PC-3 (cell line): ENCODE results near the gene ANGPTL4. TPM values are rescaled to one million over a fixed set of nuclear protein-coding genes. Genes with fewer than 3 reads are reported as not detected.

ENCODE experiments used
- ATAC-seq: fragments of 200-7000 bp; cut with Tn5 transposase; 2 replicates; pipeline ENCODE4 v1.9.1; 2020; ENCODE audit warnings: mild to moderate bottlenecking, moderate library complexity
- BruUV-seq: library from RNA; stranded (reverse); fragments of 400-500 nt; replicated peaks from 2 replicates; lab custom pipeline; 2021; lab: Mats Ljungman, UMichigan
- CTCF ChIA-PET: fragments of 300-600 bp; sonication (Branson Sonifier 250); formaldehyde crosslinking; loops from one replicate; lab custom pipeline; 2022; ENCODE audit warnings: antibody characterized with exemption; lab: Charles Lee
- POLR2A ChIA-PET: fragments of 300-600 bp; sonication (Branson Sonifier 250); formaldehyde crosslinking; loops from one replicate; lab custom pipeline; 2022; ENCODE audit warnings: antibody characterized with exemption; ENCODE audit not compliant: unreplicated experiment; lab: Charles Lee
- DNase-seq: peaks from one replicate; pipeline ENCODE4 v3.0.0-alpha.2; 2015
- H2AFZ ChIP-seq: fragments of 300-600 bp; sonication (generic); 2 replicates; pipeline ENCODE4 v1.6.0; 2016; ENCODE audit warnings: antibody characterized with exemption, low read length
- H3F3A ChIP-seq: fragments of 300-600 bp; sonication (generic); one replicate; pipeline ENCODE4 v1.6.0; 2017; ENCODE audit warnings: antibody characterized with exemption, low read length, control low read depth, mild to moderate bottlenecking; ENCODE audit not compliant: unreplicated experiment
- H3K27ac ChIP-seq: fragments of 300-600 bp; sonication (generic); 2 replicates; pipeline ENCODE4 v1.5.1; 2016; ENCODE audit warnings: mild to moderate bottlenecking, low read length
- H3K27me3 ChIP-seq: fragments of 300-600 bp; sonication (generic); 2 replicates; pipeline ENCODE4 v1.6.1; 2016; ENCODE audit warnings: low read length, mixed read lengths
- H3K36me3 ChIP-seq: fragments of 300-600 bp; sonication (generic); 2 replicates; pipeline ENCODE4 v1.6.1; 2016; ENCODE audit warnings: low read depth, mixed run types, low read length, mixed read lengths
- H3K4me1 ChIP-seq: fragments of 300-600 bp; sonication (generic); 2 replicates; pipeline ENCODE4 v1.5.1; 2016; ENCODE audit warnings: low read length; ENCODE audit not compliant: insufficient read depth
- H3K4me2 ChIP-seq: fragments of 300-600 bp; sonication (generic); 2 replicates; pipeline ENCODE4 v1.6.0; 2016; ENCODE audit warnings: low read length
- H3K4me3 ChIP-seq: fragments of 300-600 bp; sonication (generic); 2 replicates; pipeline ENCODE4 v1.5.1; 2016; ENCODE audit warnings: mild to moderate bottlenecking, low read length, mixed read lengths
- H3K79me2 ChIP-seq: fragments of 300-600 bp; sonication (generic); 2 replicates; pipeline ENCODE4 v1.6.1; 2017; ENCODE audit warnings: low read length, mixed read lengths
- H3K9ac ChIP-seq: fragments of 300-600 bp; sonication (generic); 2 replicates; pipeline ENCODE4 v1.6.0; 2016; ENCODE audit warnings: mild to moderate bottlenecking, low read length
- H3K9me2 ChIP-seq: fragments of 300-600 bp; sonication (generic); replicated peaks from 2 replicates; pipeline ENCODE4 v1.6.1; 2016; ENCODE audit warnings: mixed run types, low read length, mixed read lengths
- H3K9me3 ChIP-seq: fragments of 300-600 bp; sonication (generic); 2 replicates; pipeline ENCODE4 v1.6.1; 2016; ENCODE audit warnings: low read length, mixed read lengths
- H4K20me1 ChIP-seq: fragments of 300-600 bp; sonication (generic); 2 replicates; pipeline ENCODE4 v1.6.1; 2016; ENCODE audit warnings: low read length, mixed read lengths
- EZH2 ChIP-seq: fragments of 300-600 bp; sonication (generic); IDR thresholded peaks from one replicate; pipeline ENCODE4 v1.6.1; 2017; ENCODE audit warnings: antibody characterized with exemption, mild to moderate bottlenecking, low read length; ENCODE audit not compliant: unreplicated experiment
- EZH2phosphoT487 ChIP-seq: fragments of 300-600 bp; sonication (generic); IDR thresholded peaks from 2 replicates; pipeline ENCODE4 v1.6.1; 2018; ENCODE audit warnings: mild to moderate bottlenecking, antibody characterized with exemption, low read length, borderline replicate concordance
- intact Hi-C: fragments of 100-400 bp; cut with micrococcal nuclease; formaldehyde crosslinking; loops from 2 replicates; pipeline ENCODE4 v1.9.0; 2023
- total RNA-seq: library from RNA; depleted of rRNA; stranded (reverse); fragments of >200 nt; gene quantifications from 2 replicates; pipeline ENCODE4 v1.2.3, GENCODE V29; 2014
- TF ChIP-seq, protein P1 (sequence below): fragments of 300-600 bp; sonication (generic); conservative IDR thresholded peaks from 2 replicates; pipeline ENCODE4 v1.5.1; 2017; ENCODE audit warnings: antibody characterized with exemption, low read depth, mild to moderate bottlenecking, low read length

Gene ANGPTL4
- total RNA-seq, 1 experiment from 2014 or later, result 6.7 TPM

DNA sequence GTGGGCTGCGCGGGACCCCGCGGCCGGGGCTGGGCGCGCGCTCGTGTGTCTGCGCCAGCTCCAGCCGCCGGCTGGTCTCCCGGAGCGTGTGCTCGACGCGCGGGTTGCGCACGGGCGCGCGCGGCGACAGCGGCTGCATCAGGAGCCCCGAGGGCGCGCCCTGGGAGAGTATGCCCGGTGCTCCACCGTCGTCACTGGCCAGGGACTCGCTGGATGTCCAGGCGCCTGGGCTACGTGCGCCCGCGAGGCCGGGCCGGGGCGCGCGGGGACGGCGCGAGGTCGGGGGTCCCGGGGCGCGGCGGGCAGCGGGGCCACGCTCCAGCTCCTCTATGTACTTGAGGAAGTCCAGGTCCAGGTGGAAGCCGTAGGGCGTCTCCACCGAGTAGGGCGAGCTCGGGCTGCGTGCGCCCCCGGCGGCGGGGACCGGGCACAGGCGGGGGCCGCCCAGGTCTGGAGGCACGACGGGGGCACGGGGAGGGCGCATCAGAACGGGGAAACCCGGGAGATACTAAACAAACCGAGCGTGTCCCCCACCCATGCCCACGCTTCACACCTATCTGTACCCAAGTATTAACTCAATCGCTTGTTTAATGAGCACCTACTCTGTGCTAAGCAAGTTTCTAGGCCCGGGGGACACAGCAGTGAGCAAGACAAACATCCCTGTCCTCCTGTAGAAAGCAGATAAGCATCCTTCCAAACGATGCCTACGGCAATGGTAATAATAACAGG is 28.4 kb upstream of the ANGPTL4 start:
- DNase-seq, result no peak
- Histone ChIP-seq H3K27ac (no peak overlapping the region), H3K4me3 (peak overlapping the region; percentile 66; the same call in 1 of the 2 replicates), H2AFZ (peak overlapping the region; percentile 87; the same call in 1 of the 2 replicates), H3K4me1 (peaks cover 11% of the 10 kb centered on the region; the same call in 1 of the 2 replicates), H3K9me2 (no peaks in the 10 kb centered on the region), H3K79me2 (no peaks in the 10 kb centered on the region), H4K20me1 (no peaks in the 10 kb centered on the region), H3K36me3 (no peaks in the 10 kb centered on the region), H3K4me2 (peak overlapping the region; percentile 92), H3K9me3 (no peaks in the 10 kb centered on the region), H3K9ac (no peak overlapping the region), H3K27me3 (peaks cover 22% of the 10 kb centered on the region), H3F3A (no peaks in the 10 kb centered on the region)
- ATAC-seq, result peak; percentile 41
- TF ChIP-seq EZH2phosphoT487, result no peak
- TF ChIP-seq, protein P1, sequence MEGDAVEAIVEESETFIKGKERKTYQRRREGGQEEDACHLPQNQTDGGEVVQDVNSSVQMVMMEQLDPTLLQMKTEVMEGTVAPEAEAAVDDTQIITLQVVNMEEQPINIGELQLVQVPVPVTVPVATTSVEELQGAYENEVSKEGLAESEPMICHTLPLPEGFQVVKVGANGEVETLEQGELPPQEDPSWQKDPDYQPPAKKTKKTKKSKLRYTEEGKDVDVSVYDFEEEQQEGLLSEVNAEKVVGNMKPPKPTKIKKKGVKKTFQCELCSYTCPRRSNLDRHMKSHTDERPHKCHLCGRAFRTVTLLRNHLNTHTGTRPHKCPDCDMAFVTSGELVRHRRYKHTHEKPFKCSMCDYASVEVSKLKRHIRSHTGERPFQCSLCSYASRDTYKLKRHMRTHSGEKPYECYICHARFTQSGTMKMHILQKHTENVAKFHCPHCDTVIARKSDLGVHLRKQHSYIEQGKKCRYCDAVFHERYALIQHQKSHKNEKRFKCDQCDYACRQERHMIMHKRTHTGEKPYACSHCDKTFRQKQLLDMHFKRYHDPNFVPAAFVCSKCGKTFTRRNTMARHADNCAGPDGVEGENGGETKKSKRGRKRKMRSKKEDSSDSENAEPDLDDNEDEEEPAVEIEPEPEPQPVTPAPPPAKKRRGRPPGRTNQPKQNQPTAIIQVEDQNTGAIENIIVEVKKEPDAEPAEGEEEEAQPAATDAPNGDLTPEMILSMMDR, result peak; percentile 40; the same call in 1 of the 2 replicates
- no TSS peak for BruUV-seq
- intact Hi-C loops, result no loop called here
- ChIA-PET POLR2A (interaction anchor here (0.6 kb wide), 1 partner anchor 115 kb away, joined by 3 read pairs; no protein-coding TSS in a partner anchor), CTCF (interaction anchor here (0.8 to 1.2 kb wide), 2 partner anchors 12 to 27 kb away, joined by 3 read pairs; partner anchors contain the start of gene CD320)

DNA sequence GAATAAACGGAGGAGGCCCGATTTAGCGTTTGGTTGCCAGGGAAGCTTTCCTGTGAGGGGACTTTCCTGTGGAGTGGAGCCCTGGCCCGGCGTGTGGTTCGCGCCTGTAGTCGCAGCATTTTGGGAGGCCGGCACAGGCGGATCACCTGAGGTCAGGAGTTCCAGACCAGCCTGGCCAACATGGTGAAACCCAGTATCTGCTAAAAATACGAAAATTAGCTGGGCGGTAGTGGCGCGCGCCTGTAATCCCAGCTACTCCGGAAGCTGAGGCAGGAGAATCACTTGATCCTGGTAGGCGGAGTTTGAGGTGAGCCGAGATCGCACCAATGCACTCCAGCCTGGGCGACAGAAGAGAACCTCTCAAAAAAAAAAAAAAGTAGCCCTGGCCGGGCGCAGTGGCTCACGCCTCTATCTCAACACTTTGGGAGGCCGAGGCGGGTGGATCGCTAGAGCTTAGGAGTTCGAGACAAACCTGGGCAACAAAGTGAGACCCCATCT is 27.8 kb upstream of the ANGPTL4 start:
- no peak overlapping the region for H3K27ac ChIP-seq
- no peak overlapping the region for H3K9ac ChIP-seq
- TF ChIP-seq EZH2phosphoT487 (no peak), EZH2 (no peak)
- intact Hi-C loops, result no loop called here
- H3K9me2 ChIP-seq, result no peaks in the 10 kb centered on the region
- no peaks in the 10 kb centered on the region for H3K79me2 ChIP-seq
- no peaks in the 10 kb centered on the region for H4K20me1 ChIP-seq
- no peak overlapping the region for H3K4me2 ChIP-seq
- CTCF ChIA-PET, result no interaction called here
- BruUV-seq, result no TSS peak
- H3K36me3 ChIP-seq, result no peaks in the 10 kb centered on the region
- DNase-seq (no peak), ATAC-seq (no peak)
- H3K4me1 ChIP-seq, result peaks cover 11% of the 10 kb centered on the region; the same call in 1 of the 2 replicates
- H3F3A ChIP-seq, result no peaks in the 10 kb centered on the region
- no peak overlapping the region for H3K4me3 ChIP-seq
- no peaks in the 10 kb centered on the region for H3K9me3 ChIP-seq
- POLR2A ChIA-PET, result no interaction called here
- no peak overlapping the region for H2AFZ ChIP-seq
- H3K27me3 ChIP-seq, result peaks cover 22% of the 10 kb centered on the region

DNA sequence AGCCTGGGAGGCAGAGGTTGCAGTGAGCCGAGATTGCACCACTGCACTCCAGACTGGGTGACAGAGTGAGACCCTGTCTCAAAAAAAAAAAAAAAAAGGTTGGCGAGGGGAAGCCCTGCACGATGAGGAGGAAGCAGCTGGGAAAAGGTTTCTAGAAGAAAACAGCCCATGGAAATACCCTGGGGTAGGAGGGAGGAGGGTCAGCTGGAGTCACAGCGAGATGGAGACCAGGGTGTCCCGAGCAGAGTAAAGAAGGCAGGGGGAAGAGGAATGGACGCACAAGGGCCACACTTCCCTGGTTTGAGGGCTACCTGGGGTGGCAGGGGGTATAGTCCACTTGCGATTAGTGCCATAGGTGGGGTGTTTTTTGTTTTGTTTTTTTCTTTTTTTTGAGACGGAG is 27.3 kb upstream of the ANGPTL4 start:
- no TSS peak for BruUV-seq
- no peak overlapping the region for H3K4me2 ChIP-seq
- H4K20me1 ChIP-seq, result no peaks in the 10 kb centered on the region
- no peaks in the 10 kb centered on the region for H3K79me2 ChIP-seq
- H3K27me3 ChIP-seq, result peaks cover 22% of the 10 kb centered on the region
- ChIA-PET POLR2A (no interaction called here), CTCF (no interaction called here)
- no peak overlapping the region for H3K9ac ChIP-seq
- ATAC-seq, result no peak
- DNase-seq, result no peak
- no peaks in the 10 kb centered on the region for H3K9me3 ChIP-seq
- H3K4me3 ChIP-seq, result no peak overlapping the region
- no peaks in the 10 kb centered on the region for H3F3A ChIP-seq
- H3K4me1 ChIP-seq, result peaks cover 11% of the 10 kb centered on the region; the same call in 1 of the 2 replicates
- no peak overlapping the region for H2AFZ ChIP-seq
- no peaks in the 10 kb centered on the region for H3K9me2 ChIP-seq
- no peaks in the 10 kb centered on the region for H3K36me3 ChIP-seq
- no peak overlapping the region for H3K27ac ChIP-seq
- TF ChIP-seq EZH2 (no peak), EZH2phosphoT487 (no peak)
- TF ChIP-seq, protein P1, result no peak
- intact Hi-C loops, result no loop called here
